Stimulated activated CD4-positive, alpha-beta T cell treated with anti-CD3 and anti-CD28 coated beads, TNF-alpha, amount 100 ng/mL, for 4 hours (primary cell): ENCODE data around the gene CARNS1.

Experiments used
- DNase-seq, 3 experiments: peaks; one replicate each; pipeline ENCODE4 v3.0.0-alpha.2; 2020; ENCODE audit warnings: low read depth in 3 of 3

Gene CARNS1

GRCh38 chr11:67441098-67441563, 25.7 kb downstream of the CARNS1 start:
- DNase-seq: no peak

- no peak for DNase-seq
Measured at GRCh38 chr11:67441731-67442351, 26.4 kb downstream of the CARNS1 start.

- no peak for DNase-seq
Measured at GRCh38 chr11:67442504-67443404, 27.3 kb downstream of the CARNS1 start.

DNA sequence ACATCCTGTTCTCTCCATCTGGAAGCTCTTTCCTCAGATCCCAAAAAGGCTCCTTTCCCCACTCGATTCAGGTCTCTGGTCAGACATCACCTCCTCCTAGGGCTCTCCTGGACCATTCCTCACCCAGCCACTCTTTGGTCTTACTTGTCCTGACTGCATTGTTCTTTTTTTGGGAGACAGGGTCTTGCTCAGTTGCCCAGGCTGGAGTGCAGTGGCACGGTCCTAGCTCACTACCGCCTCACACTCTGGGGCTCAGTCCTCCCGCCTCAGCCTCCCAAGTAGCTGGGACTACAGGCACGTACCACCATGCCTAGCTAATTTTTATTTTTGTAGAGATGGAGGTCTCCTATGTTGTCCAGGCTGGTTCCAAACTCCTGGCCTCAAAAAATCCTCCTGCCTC, 30.0 kb downstream of the CARNS1 start:
- DNase-seq: no peak

- no peak for DNase-seq
Measured at GRCh38 chr11:67448220-67448609, 32.7 kb downstream of the CARNS1 start.

DNA sequence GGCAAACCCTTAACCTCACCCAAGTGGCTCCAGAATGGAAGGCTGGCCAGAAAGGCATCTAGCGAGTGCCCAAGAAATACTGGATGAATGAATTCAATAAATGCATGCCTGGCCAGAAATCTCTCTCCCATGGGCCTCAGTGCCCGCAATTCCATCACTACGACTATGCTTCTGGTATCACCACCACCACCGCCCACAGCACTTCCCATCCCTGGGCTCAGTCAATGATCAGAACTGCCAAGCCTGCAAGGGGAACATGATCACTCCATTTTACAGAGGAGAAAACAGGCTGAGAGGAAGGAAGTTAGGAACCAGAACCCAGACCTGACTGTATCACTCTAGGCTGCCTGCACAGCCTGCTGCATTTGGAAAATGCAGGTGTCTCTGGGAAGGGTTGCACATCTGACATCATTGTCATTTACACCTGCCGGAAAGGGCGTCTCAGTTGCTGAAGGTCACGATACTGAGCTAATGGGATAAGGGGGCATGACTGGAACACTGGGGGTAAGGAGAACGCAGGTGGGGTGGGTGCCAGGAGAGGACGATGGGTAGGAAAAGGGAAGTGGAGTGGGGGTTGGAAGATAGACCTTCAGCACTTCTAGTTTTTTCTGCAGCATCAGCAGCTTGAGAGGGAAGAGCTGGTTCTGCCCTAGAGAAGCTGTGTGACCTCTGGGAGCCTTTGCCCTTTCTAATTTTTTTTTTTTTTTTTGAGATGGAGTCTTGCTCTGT, 33.8 kb downstream of the CARNS1 start:
- DNase-seq: no peak

- no peak for DNase-seq
Measured at GRCh38 chr11:67450796-67451657, 35.5 kb downstream of the CARNS1 start.

DNA sequence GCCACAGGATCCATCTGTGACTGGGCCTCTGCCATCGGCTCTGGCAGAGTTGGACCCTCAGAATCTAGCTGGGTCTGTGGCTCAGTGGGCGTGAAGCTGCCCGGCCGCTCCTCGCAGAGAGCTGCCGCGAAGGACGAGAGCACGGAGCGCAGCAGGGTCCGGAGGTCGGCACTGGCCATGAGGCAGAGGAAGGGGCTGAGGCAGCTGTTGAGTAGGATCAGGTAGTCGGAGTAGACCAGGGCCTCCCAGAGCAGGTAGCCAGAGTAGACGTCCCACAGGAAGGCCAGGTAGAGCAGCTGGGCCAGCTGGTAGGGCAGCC, 36.1 kb downstream of the CARNS1 start:
- no peak for DNase-seq

DNA sequence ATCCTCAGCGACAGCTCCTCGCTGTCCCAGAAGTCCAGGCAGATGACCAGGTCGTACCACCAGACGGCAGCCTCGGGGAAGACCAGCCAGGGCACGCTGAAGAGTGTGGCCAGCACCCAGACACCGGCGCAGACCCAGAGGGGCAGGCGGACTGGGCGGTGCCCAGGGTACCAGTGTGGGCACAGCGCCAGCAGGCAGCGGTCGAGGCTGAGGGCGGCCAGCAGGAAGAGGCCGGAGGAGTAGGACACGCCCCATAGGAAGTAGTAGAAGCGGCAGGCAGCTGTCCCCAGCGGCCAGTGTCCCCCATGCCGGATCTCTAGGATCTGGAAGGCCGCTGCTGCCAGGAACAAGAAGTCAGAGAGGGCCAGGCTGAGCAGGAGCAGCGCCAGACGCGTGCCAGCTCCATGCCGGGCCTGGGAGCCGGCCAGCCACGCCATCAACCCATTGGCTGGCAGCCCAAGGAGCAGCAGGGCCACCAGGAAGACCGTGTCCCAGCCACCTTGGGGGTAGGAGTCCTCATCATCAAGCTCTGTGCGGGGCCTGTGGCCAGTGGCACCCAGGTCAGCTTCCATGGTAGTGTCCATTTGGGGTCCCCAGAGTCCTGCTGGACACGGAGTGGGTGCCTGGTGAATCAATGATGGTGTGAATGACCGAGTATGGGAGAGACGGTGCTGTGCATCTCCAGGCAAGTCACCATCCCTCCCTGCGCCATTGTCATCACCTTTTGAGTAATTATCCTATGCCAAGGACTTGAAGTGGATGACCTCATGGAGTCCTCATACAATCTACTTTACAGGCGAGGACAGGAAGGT, 36.9 kb downstream of the CARNS1 start, which contains the start of gene GPR152:
GPR152 (minus strand) TSS at position 589 of the 812 bp plus-strand sequence; CDS start at position 584, 5 bp downstream.
- no peak for DNase-seq

GRCh38 chr11:67453816-67454732, 38.6 kb downstream of the CARNS1 start:
- no peak for DNase-seq

DNA sequence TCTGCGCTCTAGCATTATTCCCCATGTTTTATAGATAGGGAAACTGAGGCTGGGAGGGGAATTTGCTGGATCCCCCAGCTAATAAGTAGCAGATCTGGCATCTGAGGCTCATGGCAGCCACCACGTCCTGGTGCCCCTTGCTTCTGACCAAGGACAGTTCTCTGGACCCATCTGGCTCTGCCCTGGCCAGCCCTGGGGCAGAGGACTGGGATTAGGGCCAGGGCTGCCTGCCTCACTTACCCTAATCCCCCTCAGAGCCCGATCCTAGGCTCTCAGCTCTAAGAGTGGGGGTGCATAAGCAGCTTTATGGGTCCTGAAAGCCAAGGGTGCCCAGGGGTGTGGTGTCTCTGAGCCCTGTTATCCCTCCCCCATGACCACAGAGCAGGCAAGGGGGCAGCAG, 39.6 kb downstream of the CARNS1 start, which contains the start of gene CABP4:
CABP4 (plus strand) TSS at position 301 of the 400 bp plus-strand sequence; CDS start at position 371, 70 bp downstream.
- no peak for DNase-seq

DNA sequence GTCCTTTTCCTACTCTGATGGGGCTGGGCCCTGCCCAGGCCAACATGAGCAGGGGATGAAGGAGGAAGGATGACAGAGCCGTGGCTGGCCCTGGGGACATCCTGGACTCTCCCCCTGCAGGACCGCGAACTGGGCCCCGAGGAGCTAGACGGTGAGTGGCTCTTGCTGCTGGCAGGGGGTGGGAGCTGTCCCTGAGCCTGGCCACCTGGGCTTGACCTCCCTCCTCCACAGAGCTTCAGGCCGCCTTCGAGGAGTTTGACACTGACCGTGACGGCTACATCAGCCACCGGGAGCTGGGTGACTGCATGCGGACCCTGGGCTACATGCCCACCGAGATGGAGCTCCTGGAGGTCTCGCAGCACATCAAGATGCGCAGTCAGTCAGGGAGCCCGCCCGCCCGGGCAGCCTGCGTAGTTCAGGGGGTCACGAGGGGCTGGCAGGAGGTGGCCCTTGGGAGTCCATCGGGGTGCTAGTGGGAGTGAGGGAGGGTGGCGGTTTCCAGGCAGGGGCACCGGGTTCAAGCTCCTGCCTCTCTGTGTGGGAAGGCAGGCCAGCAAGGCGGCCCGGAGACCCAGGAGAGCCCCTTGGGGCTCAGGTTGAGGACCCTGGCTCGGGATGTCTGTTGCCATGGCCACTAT, 40.7 kb downstream of the CARNS1 start:
- DNase-seq: no peak

GRCh38 chr11:67457453-67457852, 42.0 kb downstream of the CARNS1 start:
- DNase-seq: no peak

GRCh38 chr11:67458266-67458665, 42.8 kb downstream of the CARNS1 start:
- no peak for DNase-seq

GRCh38 chr11:67463186-67463585, 47.7 kb downstream of the CARNS1 start:
- no peak for DNase-seq

GRCh38 chr11:67463680-67464410, 48.4 kb downstream of the CARNS1 start:
- DNase-seq: no peak

GRCh38 chr11:67464411-67465188, 49.1 kb downstream of the CARNS1 start:
- peak; percentile 79 to 89 (median 84) for DNase-seq

DNA sequence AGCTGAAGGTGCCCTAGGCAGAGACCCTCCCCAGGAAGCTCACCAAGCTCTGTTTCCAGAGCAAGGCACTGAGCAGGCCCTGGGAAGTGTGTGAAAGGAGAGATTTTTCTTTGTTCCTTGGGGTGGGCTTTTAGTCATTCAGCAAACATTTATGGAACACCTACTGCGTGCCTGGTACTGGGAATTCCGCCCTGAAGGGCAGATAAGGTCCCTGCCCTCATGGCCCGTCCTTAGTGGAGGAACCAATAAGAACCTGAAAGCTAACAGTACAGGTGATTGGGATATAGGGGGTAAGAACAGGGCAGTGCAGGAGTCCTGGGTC, 49.7 kb downstream of the CARNS1 start:
- DNase-seq: no peak
